Activated CD8-positive, alpha-beta memory T cell treated with anti-CD3 and anti-CD28 coated beads, Interleukin-2, amount 10 ng/mL, durations not matched to agents 7 days and 5 days (primary cell): ENCODE measurements around the gene ALOX15. TPM values are rescaled to one million over a fixed set of nuclear protein-coding genes. Genes with fewer than 3 reads are reported as not detected.
"Not testable (repeated sequence)": the region's sequence is repeated elsewhere in the genome, so short reads cannot be mapped to it uniquely, and the experiment has no call there.

ENCODE experiments used
- ATAC-seq: fragments of 150-1000 bp; cut with Tn5 transposase; one replicate; pipeline ENCODE4 v1.10.0; 2021; ENCODE audit warnings: moderate library complexity
- CTCF ChIA-PET: fragments of 350-600 bp; sonication (Branson Sonifier 250); formaldehyde crosslinking; loops from one replicate; lab custom pipeline; 2021; ENCODE audit warnings: antibody characterized with exemption; lab: Charles Lee
- DNase-seq: peaks from one replicate; pipeline ENCODE4 v3.0.0-alpha.2; 2020
- H3K27ac Mint-ChIP-seq: one replicate; pipeline ENCODE4 v1.8.0; 2021; ENCODE audit warnings: mild to moderate bottlenecking, mixed read lengths
- H3K27me3 Mint-ChIP-seq: one replicate; pipeline ENCODE4 v1.8.0; 2021; ENCODE audit warnings: mixed read lengths
- H3K36me3 Mint-ChIP-seq: one replicate; pipeline ENCODE4 v1.8.0; 2021; ENCODE audit warnings: mild to moderate bottlenecking, mixed read lengths
- H3K4me1 Mint-ChIP-seq: one replicate; pipeline ENCODE4 v1.8.0; 2021; ENCODE audit warnings: mixed read lengths
- H3K4me3 Mint-ChIP-seq: one replicate; pipeline ENCODE4 v1.8.0; 2021; ENCODE audit warnings: mild to moderate bottlenecking, moderate library complexity, mixed read lengths
- H3K9me3 Mint-ChIP-seq: one replicate; pipeline ENCODE4 v1.8.0; 2022; ENCODE audit warnings: low read depth, mixed read lengths
- total RNA-seq, 2 experiments: library from RNA; stranded (reverse); gene quantifications; one replicate each; pipeline ENCODE4 v1.2.3, GENCODE V29; 2021

ALOX15 gene
- total RNA-seq, 2 experiments from 2014 or later = not detected

GRCh38 chr17:4640569-4641188 lies 799 bp downstream of the ALOX15 start:
- H3K9me3 Mint-ChIP-seq, CTCF ChIA-PET, H3K36me3 Mint-ChIP-seq, H3K27ac Mint-ChIP-seq, H3K4me3 Mint-ChIP-seq: not testable (repeated sequence)
- DNase-seq (peak; percentile 52), ATAC-seq (peak; percentile 38)
- Mint-ChIP-seq H3K4me1 (peaks cover 30% of the 10 kb centered on the region), H3K27me3 (peaks cover 82% of the 10 kb centered on the region)

GRCh38 chr17:4639301-4640059 lies 2.0 kb downstream of the ALOX15 start:
- H3K27ac Mint-ChIP-seq, H3K9me3 Mint-ChIP-seq, H3K4me3 Mint-ChIP-seq, H3K36me3 Mint-ChIP-seq, CTCF ChIA-PET: not testable (repeated sequence)
- DNase-seq (peak; percentile 47), ATAC-seq (peak; percentile 52)
- H3K4me1 Mint-ChIP-seq = peaks cover 35% of the 10 kb centered on the region
- H3K27me3 Mint-ChIP-seq = peaks cover 82% of the 10 kb centered on the region

GRCh38 chr17:4638766-4639165 lies 2.7 kb downstream of the ALOX15 start:
- ATAC-seq, H3K36me3 Mint-ChIP-seq, DNase-seq, H3K4me3 Mint-ChIP-seq, H3K27ac Mint-ChIP-seq, H3K9me3 Mint-ChIP-seq: not testable (repeated sequence)
- CTCF ChIA-PET = interaction anchor here (0.6 kb wide), 1 partner anchor 18 kb away, joined by 3 read pairs; no protein-coding TSS in a partner anchor
- Mint-ChIP-seq H3K27me3 (peaks cover 81% of the 10 kb centered on the region), H3K4me1 (peaks cover 35% of the 10 kb centered on the region)

GRCh38 chr17:4636474-4637100 lies 4.9 kb downstream of the ALOX15 start:
- Mint-ChIP-seq H3K27ac (no peak overlapping the region), H3K4me1 (peaks cover 32% of the 10 kb centered on the region), H3K36me3 (no peaks in the 10 kb centered on the region), H3K4me3 (no peak overlapping the region), H3K9me3 (no peaks in the 10 kb centered on the region), H3K27me3 (peaks cover 69% of the 10 kb centered on the region)
- no peak for DNase-seq
- ATAC-seq = no peak
- CTCF ChIA-PET = interaction anchor here (0.9 kb wide), 1 partner anchor 11 kb away, joined by 3 read pairs; no protein-coding TSS in a partner anchor

GRCh38 chr17:4635823-4636375 lies 5.6 kb downstream of the ALOX15 start:
- CTCF ChIA-PET = no interaction called here
- no peak overlapping the region for H3K27ac Mint-ChIP-seq
- H3K4me1 Mint-ChIP-seq = peaks cover 28% of the 10 kb centered on the region
- no peak overlapping the region for H3K4me3 Mint-ChIP-seq
- H3K27me3 Mint-ChIP-seq = peaks cover 62% of the 10 kb centered on the region
- H3K9me3 Mint-ChIP-seq = no peaks in the 10 kb centered on the region
- DNase-seq (no peak), ATAC-seq (no peak)
- no peaks in the 10 kb centered on the region for H3K36me3 Mint-ChIP-seq

GRCh38 chr17:4634976-4635375 lies 6.5 kb downstream of the ALOX15 start:
- DNase-seq (no peak), ATAC-seq (no peak)
- no peaks in the 10 kb centered on the region for H3K36me3 Mint-ChIP-seq
- peaks cover 24% of the 10 kb centered on the region for H3K4me1 Mint-ChIP-seq
- H3K4me3 Mint-ChIP-seq = no peak overlapping the region
- no peaks in the 10 kb centered on the region for H3K9me3 Mint-ChIP-seq
- H3K27ac Mint-ChIP-seq = no peak overlapping the region
- CTCF ChIA-PET = no interaction called here
- H3K27me3 Mint-ChIP-seq = peaks cover 57% of the 10 kb centered on the region

- Mint-ChIP-seq H3K27me3 (peaks cover 49% of the 10 kb centered on the region), H3K9me3 (no peaks in the 10 kb centered on the region), H3K36me3 (no peaks in the 10 kb centered on the region)
These were observed 7.8 kb downstream of the ALOX15 start for GRCh38 chr17:4633643-4634042.

GRCh38 chr17:4632581-4632920 lies 8.9 kb downstream of the ALOX15 start:
- H3K27ac Mint-ChIP-seq = no peak overlapping the region
- ATAC-seq (no peak), DNase-seq (no peak)
- CTCF ChIA-PET = interaction anchor here (1.4 kb wide), 1 partner anchor 65 kb away, joined by 3 read pairs; no protein-coding TSS in a partner anchor
- no peak overlapping the region for H3K4me3 Mint-ChIP-seq
- H3K9me3 Mint-ChIP-seq = no peaks in the 10 kb centered on the region
- peaks cover 42% of the 10 kb centered on the region for H3K27me3 Mint-ChIP-seq
- peaks cover 17% of the 10 kb centered on the region for H3K4me1 Mint-ChIP-seq
- no peaks in the 10 kb centered on the region for H3K36me3 Mint-ChIP-seq

More at GRCh38 chr17:4633643-4634042, 7.8 kb downstream of the ALOX15 start:
- no peak overlapping the region for H3K27ac Mint-ChIP-seq
- ATAC-seq = no peak
- CTCF ChIA-PET = interaction anchor here (0.9 kb wide), 1 partner anchor 9 kb away, joined by 3 read pairs; no protein-coding TSS in a partner anchor
- H3K4me1 Mint-ChIP-seq = peaks cover 18% of the 10 kb centered on the region
- H3K4me3 Mint-ChIP-seq = no peak overlapping the region
- no peak for DNase-seq

- no peak for ATAC-seq
- CTCF ChIA-PET = interaction anchor here (1.4 kb wide), 1 partner anchor 65 kb away, joined by 3 read pairs; no protein-coding TSS in a partner anchor
- Mint-ChIP-seq H3K4me1 (peaks cover 17% of the 10 kb centered on the region), H3K27me3 (peaks cover 42% of the 10 kb centered on the region), H3K4me3 (no peak overlapping the region), H3K36me3 (no peaks in the 10 kb centered on the region), H3K27ac (no peak overlapping the region), H3K9me3 (no peaks in the 10 kb centered on the region)
- no peak for DNase-seq
These were observed 9.5 kb downstream of the ALOX15 start for GRCh38 chr17:4631836-4632580.

GRCh38 chr17:4631431-4631830 lies 10.0 kb downstream of the ALOX15 start:
- CTCF ChIA-PET = interaction anchor here (1.4 kb wide), 1 partner anchor 64 kb away, joined by 3 read pairs; no protein-coding TSS in a partner anchor
- Mint-ChIP-seq H3K4me1 (peaks cover 13% of the 10 kb centered on the region), H3K27ac (no peak overlapping the region), H3K36me3 (no peaks in the 10 kb centered on the region), H3K9me3 (no peaks in the 10 kb centered on the region), H3K27me3 (peaks cover 41% of the 10 kb centered on the region), H3K4me3 (no peak overlapping the region)
- DNase-seq = no peak
- no peak for ATAC-seq

GRCh38 chr17:4626734-4627256 lies 14.7 kb downstream of the ALOX15 start:
- H3K36me3 Mint-ChIP-seq = no peaks in the 10 kb centered on the region

GRCh38 chr17:4625181-4625617 lies 16.3 kb downstream of the ALOX15 start:
- CTCF ChIA-PET = interaction anchor here (0.9 to 4.6 kb wide), 10 partner anchors 9 to 204 kb away, joined by 3 to 53 read pairs (median 3); no protein-coding TSS in a partner anchor
- H3K4me1 Mint-ChIP-seq = peaks cover 2% of the 10 kb centered on the region
- no peak overlapping the region for H3K4me3 Mint-ChIP-seq
- H3K27me3 Mint-ChIP-seq = peaks cover 34% of the 10 kb centered on the region
- H3K36me3 Mint-ChIP-seq = no peaks in the 10 kb centered on the region
- H3K9me3 Mint-ChIP-seq = peaks cover 2% of the 10 kb centered on the region
- DNase-seq (no peak), ATAC-seq (no peak)
- H3K27ac Mint-ChIP-seq = no peak overlapping the region

More at GRCh38 chr17:4626734-4627256, 14.7 kb downstream of the ALOX15 start:
- ATAC-seq (no peak), DNase-seq (no peak)
- Mint-ChIP-seq H3K4me1 (peaks cover 2% of the 10 kb centered on the region), H3K9me3 (peaks cover 2% of the 10 kb centered on the region), H3K27ac (no peak overlapping the region), H3K27me3 (peaks cover 34% of the 10 kb centered on the region), H3K4me3 (no peak overlapping the region)
- CTCF ChIA-PET = interaction anchor here (0.7 to 4.6 kb wide), 7 partner anchors 11 to 206 kb away, joined by 3 to 53 read pairs (median 3); partner anchors contain the start of gene SMTNL2
